K562 (cell line): Measurements from ENCODE around the gene LIMS1. TPM values are rescaled to one million over a fixed set of nuclear protein-coding genes. Genes with fewer than 3 reads are reported as not detected.

Experiments used
- ARID1B ChIP-seq: fragments of 450-650 bp; IDR thresholded peaks from 2 replicates; pipeline ENCODE4 v1.6.1; 2016; ENCODE audit warnings: antibody characterized with exemption, mild to moderate bottlenecking, inconsistent platforms
- BRCA1 ChIP-seq, 2 experiments: fragments of 450-650 bp in 1 of 2; sonication (generic) in 1 of 2; formaldehyde crosslinking in 1 of 2; IDR thresholded peaks; 2 replicates each; pipeline versions ENCODE4 v1.5.0 to v1.6.1; 2017 to 2020; ENCODE audit warnings: mild to moderate bottlenecking in 1 of 2, missing genetic modification reagents in 1 of 2
- C11orf30 ChIP-seq: fragments of 450-650 bp; IDR thresholded peaks from 2 replicates; pipeline ENCODE4 v1.6.1; 2016; ENCODE audit warnings: low read depth, mild to moderate bottlenecking
- EP400 ChIP-seq: fragments of 450-650 bp; IDR thresholded peaks from 2 replicates; pipeline ENCODE4 v1.6.1; 2017; ENCODE audit warnings: antibody characterized with exemption, mild to moderate bottlenecking, moderate library complexity
- FOXK2 ChIP-seq, 2 experiments: fragments of 450-650 bp; IDR thresholded peaks in 1 of 2; conservative IDR thresholded peaks in 1 of 2; 2 replicates each; pipeline ENCODE4 v1.6.1; 2016; ENCODE audit warnings: low read depth in 2 of 2, mild to moderate bottlenecking in 1 of 2
- HDGF ChIP-seq: fragments of 450-650 bp; IDR thresholded peaks from 2 replicates; pipeline ENCODE4 v1.6.1; 2016
- KDM5B ChIP-seq: fragments of 200-600 bp; sonication (generic); IDR thresholded peaks from 2 replicates; pipeline ENCODE4 v1.6.1; 2012; ENCODE audit warnings: low read depth, mild to moderate bottlenecking, moderate library complexity, low read length, control low read depth, inconsistent platforms; ENCODE audit not compliant: insufficient replicate concordance
- NCOA6 ChIP-seq: fragments of 450-650 bp; IDR thresholded peaks from 2 replicates; pipeline ENCODE4 v1.6.1; 2017; ENCODE audit warnings: mild to moderate bottlenecking
- NUFIP1 ChIP-seq: fragments of 450-650 bp; IDR thresholded peaks from 2 replicates; pipeline ENCODE4 v1.6.1; 2018; ENCODE audit not compliant: partially characterized antibody
- POLR2H ChIP-seq: IDR thresholded peaks from 2 replicates; pipeline ENCODE4 v1.6.1; 2016; ENCODE audit warnings: missing genetic modification characterization, low read depth, mild to moderate bottlenecking, control low read depth, missing compliant biosample characterization, moderate library complexity
- SIN3B ChIP-seq: fragments of 450-650 bp; IDR thresholded peaks from 2 replicates; pipeline ENCODE4 v1.6.1; 2017; ENCODE audit warnings: low read depth, mild to moderate bottlenecking, moderate library complexity
- SIX5 ChIP-seq, 2 experiments: IDR thresholded peaks; 2 replicates each; pipeline ENCODE4 v1.6.1; 2011; ENCODE audit warnings: low read length in 2 of 2, borderline replicate concordance in 1 of 2, low read depth in 1 of 2, mild to moderate bottlenecking in 1 of 2, moderate library complexity in 1 of 2; ENCODE audit not compliant: insufficient read depth in 1 of 2
- SREBF1 ChIP-seq: fragments of 150-350 bp; IDR thresholded peaks from 2 replicates; pipeline ENCODE4 v1.6.1; 2014; ENCODE audit warnings: antibody characterized with exemption, low read depth, low read length, borderline replicate concordance
- TBL1XR1 ChIP-seq, 2 experiments: IDR thresholded peaks; 2 replicates each; pipeline ENCODE4 v1.6.1; 2012; ENCODE audit warnings: improper control_type of control experiment in 2 of 2, low read length in 2 of 2, mild to moderate bottlenecking in 1 of 2
- TCF7L2 ChIP-seq: fragments of 150-350 bp; IDR thresholded peaks from 2 replicates; pipeline ENCODE4 v1.6.1; 2016; ENCODE audit warnings: low read depth, mild to moderate bottlenecking, low read length, moderate library complexity
- ZBTB5 ChIP-seq: fragments of 450-650 bp; IDR thresholded peaks from 2 replicates; pipeline ENCODE4 v1.6.1; 2017; ENCODE audit warnings: antibody characterized with exemption
- ZNF146 ChIP-seq: IDR thresholded peaks from one replicate; pipeline ENCODE4 v1.6.1; 2018; ENCODE audit warnings: missing compliant biosample characterization; ENCODE audit not compliant: unreplicated experiment
- ZNF239 ChIP-seq: fragments of 250-450 bp; sonication (Bioruptor Pico); IDR thresholded peaks from 2 replicates; pipeline ENCODE4 v1.4.0; 2020; ENCODE audit warnings: mild to moderate bottlenecking
- ZNF316 ChIP-seq: fragments of 450-650 bp; IDR thresholded peaks from 2 replicates; pipeline ENCODE4 v1.6.1; 2016
- ZNF431 ChIP-seq: sonication (generic); formaldehyde crosslinking; IDR thresholded peaks from 2 replicates; pipeline ENCODE4 v1.8.0; 2022; ENCODE audit warnings: mild to moderate bottlenecking, missing genetic modification reagents
- polyA plus RNA-seq, 8 experiments: library from polyadenylated mRNA; depleted of rRNA in 4 of 8; stranded (reverse) in 5 of 8; unstranded in 3 of 8; fragments of >200 nt; fragmentation: Nextera tagmentation in 2 of 8; fragmentation: Illumina TruSeq in 1 of 8; extraction: Ambion mirVana in 2 of 8; extraction: Trizol in 1 of 8; gene quantifications; 2 replicates each; pipeline versions ENCODE4 v1.2.1 to v1.2.3, GENCODE V29; 2011 to 2014; ENCODE audit warnings: inconsistent platforms in 1 of 8, missing spikeins in 1 of 8
- total RNA-seq, 7 experiments: library from RNA; depleted of rRNA in 6 of 7; stranded (reverse); fragments of >200 nt in 6 of 7; fragmentation: Illumina TruSeq in 2 of 7; extraction: Trizol in 2 of 7; gene quantifications; 2 replicates each; pipeline versions ENCODE4 v1.2.1 to v1.2.3, GENCODE V29; 2011 to 2021; ENCODE audit warnings: low replicate concordance in 1 of 7

LIMS1 gene
- total and polyA plus RNA-seq, 9 of the 15 experiments (the other 6 are each of a cell fraction or from before 2014, with no cell fraction given) = 52.8 to 134 (median 81.0) TPM

GRCh38 chr2:108536133-108536780 lies 2.0 kb downstream of the LIMS1 start (continued):
- TF ChIP-seq SIX5 (IDR thresholded peaks at IDR 0.05; ENCODE audit: borderline replicate concordance in 1 of 2, insufficient read depth in 1 of 2, low read depth in 1 of 2, low read length in 2 of 2) (no peak), ZBTB5 (no peak), TCF7L2 (no peak), NCOA6 (peak; percentile 5; the same call in 1 of the 2 replicates), ZNF316 (peak; percentile 63; the same call in 1 of the 2 replicates), ZNF239 (CRISPR knock-in tag) (no peak), C11orf30 (peak; percentile 74), ZNF431 (CRISPR knock-in tag) (no peak), ZNF146 (peak; percentile 19), EP400 (no peak), POLR2H (0 out of 2 replicates have a peak, but pooled peaks have one; percentile 6), SREBF1 (no peak), ARID1B (peak; percentile 31; the same call in 1 of the 2 replicates), HDGF (no peak), FOXK2 (conservative IDR thresholded peaks at IDR 0.05 in 1 of 2, IDR thresholded peaks at IDR 0.05 in 1 of 2; ENCODE audit: low read depth in 2 of 2) (peak in 1 of 2 experiments; percentile 11; a peak in 1 of 4 replicates), BRCA1 (IDR thresholded peaks at IDR 0.05) (no peak), BRCA1 (CRISPR knock-in tag; IDR thresholded peaks at IDR 0.05) (no peak), SIN3B (peak; percentile 18; the same call in 1 of the 2 replicates), NUFIP1 (no peak), TBL1XR1 (IDR thresholded peaks at IDR 0.05; ENCODE audit: low read length in 2 of 2) (no peak), KDM5B (peak; percentile 3)
